Osteoblast (primary cell): ENCODE measurements around the gene PCDH12. TPM values are rescaled to one million over a fixed set of nuclear protein-coding genes. Genes with fewer than 3 reads are reported as not detected.

Experiments used
- DNase-seq: peaks from one replicate; pipeline ENCODE4 v3.0.0; 2011; ENCODE audit warnings: low spot score, mixed read lengths; ENCODE audit not compliant: insufficient read length; ENCODE audit errors: missing footprints
- H2AFZ ChIP-seq: 2 replicates; pipeline ENCODE4 v1.6.0; 2011; ENCODE audit warnings: mild to moderate bottlenecking, low read length
- H3K27ac ChIP-seq: 2 replicates; pipeline ENCODE4 v1.5.1; 2011; ENCODE audit warnings: mild to moderate bottlenecking, low read depth, low read length, moderate library complexity
- H3K27me3 ChIP-seq: 2 replicates; pipeline ENCODE4 v1.6.0; 2012; ENCODE audit warnings: mild to moderate bottlenecking, control low read depth, inconsistent platforms, low read length, moderate library complexity; ENCODE audit not compliant: insufficient read depth
- H3K36me3 ChIP-seq: 2 replicates; pipeline ENCODE4 v1.5.1; 2011; ENCODE audit warnings: mild to moderate bottlenecking, low read length, control low read depth, moderate library complexity; ENCODE audit not compliant: insufficient read depth
- H3K4me1 ChIP-seq: 2 replicates; pipeline ENCODE4 v1.5.1; 2011; ENCODE audit warnings: mild to moderate bottlenecking, low read length, control low read depth, moderate library complexity; ENCODE audit not compliant: insufficient read depth
- H3K4me2 ChIP-seq: 2 replicates; pipeline ENCODE4 v1.6.0; 2011; ENCODE audit warnings: mild to moderate bottlenecking, low read length; ENCODE audit not compliant: insufficient read depth
- H3K4me3 ChIP-seq: fragments of 200-600 bp; sonication (generic); 3 replicates; pipeline ENCODE4 v1.5.1; 2012; ENCODE audit warnings: mild to moderate bottlenecking, low read length, inconsistent platforms; ENCODE audit not compliant: insufficient read depth
- H3K79me2 ChIP-seq: 2 replicates; pipeline ENCODE4 v1.6.0; 2012; ENCODE audit warnings: mild to moderate bottlenecking, low read length, control low read depth, inconsistent platforms; ENCODE audit not compliant: insufficient read depth
- H3K9me3 ChIP-seq: 2 replicates; pipeline ENCODE4 v1.5.1; 2011; ENCODE audit warnings: low read depth, low read length, control low read depth
- H4K20me1 ChIP-seq: 2 replicates; pipeline ENCODE4 v1.6.0; 2012; ENCODE audit warnings: mild to moderate bottlenecking, low read length, control low read depth; ENCODE audit not compliant: insufficient read depth
- CTCF ChIP-seq: IDR thresholded peaks from 2 replicates; pipeline ENCODE4 v1.5.1; 2011; ENCODE audit warnings: mild to moderate bottlenecking, low read depth, low read length, moderate library complexity; ENCODE audit errors: extremely low read depth
- total RNA-seq: library from RNA; depleted of rRNA; stranded (reverse); fragments of >200 nt; gene quantifications from 2 replicates; pipeline ENCODE4 v1.2.3, GENCODE V29; 2012

The PCDH12 gene
- total RNA-seq, result under 0.01 TPM in 1 of 2 replicates, not detected in the other

GRCh38 chr5:141958113-141958512, at the start of gene PCDH12:
Gene PCDH12 (minus strand): TSS chr5:141958202. CDS start chr5:141957851, 351 bp downstream.
- H3K27ac ChIP-seq, result no peak within 1 kb of the TSS
- no peak for TF ChIP-seq CTCF
- H4K20me1 ChIP-seq, result no peaks in the 10 kb centered on the region
- no peak within 1 kb of the TSS for H2AFZ ChIP-seq
- H3K79me2 ChIP-seq, result no peaks in the 10 kb centered on the region
- H3K4me3 ChIP-seq, result no peak within 1 kb of the TSS
- H3K9me3 ChIP-seq, result no peaks in the 10 kb centered on the region
- no peak for DNase-seq
- H3K27me3 ChIP-seq, result no peaks in the 10 kb centered on the region
- H3K4me1 ChIP-seq, result no peaks in the 10 kb centered on the region
- no peaks in the 10 kb centered on the region for H3K36me3 ChIP-seq
- no peak within 1 kb of the TSS for H3K4me2 ChIP-seq

GRCh38 chr5:142007237-142007544, 49.2 kb upstream of the PCDH12 start:
- H3K36me3 ChIP-seq, result peaks cover 52% of the 10 kb centered on the region
- H3K9me3 ChIP-seq, result no peaks in the 10 kb centered on the region
- TF ChIP-seq CTCF, result no peak
- no peak overlapping the region for H2AFZ ChIP-seq
- H3K4me3 ChIP-seq, result no peak overlapping the region
- no peaks in the 10 kb centered on the region for H3K27me3 ChIP-seq
- H3K27ac ChIP-seq, result no peak overlapping the region
- peaks cover 6% of the 10 kb centered on the region for H3K4me1 ChIP-seq
- DNase-seq, result no peak
- peaks cover 9% of the 10 kb centered on the region for H3K79me2 ChIP-seq
- no peak overlapping the region for H3K4me2 ChIP-seq
- H4K20me1 ChIP-seq, result peaks cover 3% of the 10 kb centered on the region

- H3K9me3 ChIP-seq, result no peaks in the 10 kb centered on the region
- no peaks in the 10 kb centered on the region for H3K27me3 ChIP-seq
- no peaks in the 10 kb centered on the region for H4K20me1 ChIP-seq
- peaks cover 58% of the 10 kb centered on the region for H3K36me3 ChIP-seq
- H3K27ac ChIP-seq, result no peak overlapping the region
- no peak overlapping the region for H3K4me2 ChIP-seq
- no peak overlapping the region for H3K4me3 ChIP-seq
- H2AFZ ChIP-seq, result no peak overlapping the region
- H3K4me1 ChIP-seq, result peaks cover under 1% of the 10 kb centered on the region
- peaks cover 3% of the 10 kb centered on the region for H3K79me2 ChIP-seq
- TF ChIP-seq CTCF, result no peak
- no peak for DNase-seq
Measured at GRCh38 chr5:142006363-142007236, 48.6 kb upstream of the PCDH12 start.

- Histone ChIP-seq H3K9me3 (no peaks in the 10 kb centered on the region), H3K4me3 (no peak overlapping the region), H3K27ac (no peak overlapping the region), H3K27me3 (no peaks in the 10 kb centered on the region), H3K79me2 (no peaks in the 10 kb centered on the region), H4K20me1 (peaks cover 2% of the 10 kb centered on the region), H3K4me2 (no peak overlapping the region), H3K4me1 (no peaks in the 10 kb centered on the region), H3K36me3 (peaks cover 62% of the 10 kb centered on the region), H2AFZ (no peak overlapping the region)
- no peak for TF ChIP-seq CTCF
- no peak for DNase-seq
Measured at GRCh38 chr5:142003266-142003800, 45.3 kb upstream of the PCDH12 start.
